CD4-positive, alpha-beta T cell (primary cell): ENCODE data around the gene GLP2R. TPM values are rescaled to one million over a fixed set of nuclear protein-coding genes. Genes with fewer than 3 reads are reported as not detected.

Experiments used
- ATAC-seq: fragments of 200-7000 bp; cut with Tn5 transposase; one replicate; pipeline ENCODE4 v1.10.0; 2022; ENCODE audit warnings: mild to moderate bottlenecking; ENCODE audit not compliant: poor library complexity
- CTCF ChIA-PET: fragments of 350-600 bp; sonication (Branson Sonifier 250); formaldehyde crosslinking; loops from one replicate; lab custom pipeline; 2021; ENCODE audit warnings: antibody characterized with exemption, inconsistent platforms; lab: Charles Lee
- POLR2A ChIA-PET: fragments of 350-600 bp; sonication (Branson Sonifier 250); formaldehyde crosslinking; loops from one replicate; lab custom pipeline; 2021; ENCODE audit warnings: antibody characterized with exemption, inconsistent platforms; lab: Charles Lee
- DNase-seq, 14 experiments: peaks; one replicate each; pipeline ENCODE4 v3.0.0-alpha.2; 2013 to 2020; ENCODE audit warnings: mixed read lengths in 2 of 14
- H3K27ac ChIP-seq, 2 donors: one replicate each; pipeline versions ENCODE4 v1.5.1 to v1.7.0; 2013; ENCODE audit warnings: low read length in 2 of 2, low read depth in 1 of 2, mild to moderate bottlenecking in 1 of 2
- H3K27me3 ChIP-seq, 2 experiments: 1 replicate in 1 of 2; 2 replicates in 1 of 2; pipeline versions ENCODE4 v1.6.1 to v1.7.0; 2013; ENCODE audit warnings: low read length in 2 of 2, control low read depth in 1 of 2, mild to moderate bottlenecking in 1 of 2, moderate library complexity in 1 of 2; ENCODE audit not compliant: insufficient read depth in 2 of 2, control insufficient read depth in 1 of 2
- H3K36me3 ChIP-seq: one replicate; pipeline ENCODE4 v1.6.1; 2013; ENCODE audit warnings: low read length, control low read depth; ENCODE audit not compliant: insufficient read depth
- H3K4me1 ChIP-seq: one replicate; pipeline ENCODE4 v1.6.1; 2013; ENCODE audit warnings: low read length, control low read depth; ENCODE audit not compliant: insufficient read depth
- H3K4me3 ChIP-seq: one replicate; pipeline ENCODE4 v1.5.1; 2013; ENCODE audit warnings: mild to moderate bottlenecking, low read length, moderate library complexity
- H3K9me3 ChIP-seq, 2 experiments: 1 replicate in 1 of 2; 2 replicates in 1 of 2; pipeline versions ENCODE4 v1.6.1 to v1.7.0; 2013; ENCODE audit warnings: low read length in 2 of 2, mild to moderate bottlenecking in 2 of 2, control low read depth in 1 of 2, moderate library complexity in 1 of 2; ENCODE audit not compliant: control insufficient read depth in 1 of 2, insufficient read depth in 1 of 2
- H3K27ac Mint-ChIP-seq: one replicate; pipeline ENCODE4 v1.8.0; 2020; ENCODE audit warnings: mixed read lengths
- H3K27me3 Mint-ChIP-seq: one replicate; pipeline ENCODE4 v1.8.0; 2021; ENCODE audit warnings: mixed read lengths
- H3K36me3 Mint-ChIP-seq: one replicate; pipeline ENCODE4 v1.8.0; 2021; ENCODE audit warnings: low read depth, mixed read lengths
- H3K4me1 Mint-ChIP-seq: one replicate; pipeline ENCODE4 v1.8.0; 2021; ENCODE audit warnings: low read depth, mixed read lengths
- H3K4me3 Mint-ChIP-seq: one replicate; pipeline ENCODE4 v1.8.0; 2020; ENCODE audit warnings: mild to moderate bottlenecking, mixed read lengths
- H3K9me3 Mint-ChIP-seq: one replicate; pipeline ENCODE4 v1.8.0; 2020; ENCODE audit warnings: mixed read lengths
- intact Hi-C, 2 experiments: fragments of 100-400 bp; cut with DNase I in 1 of 2; cut with micrococcal nuclease in 1 of 2; formaldehyde crosslinking; loops; one replicate each; pipeline versions ENCODE4 v1.15.1 to v1.9.0; 2023 to 2025; cut with DNase I, micrococcal nuclease
- total RNA-seq, 174 experiments: library from RNA in 2 of 174; stranded (reverse) in 2 of 174; gene quantifications; one replicate each; pipeline ENCODE4 v1.2.3 and lab custom pipeline; 2021 to 2026
- TF ChIP-seq, protein P1 (sequence below): fragments of 200-600 bp; IDR thresholded peaks from one replicate; pipeline ENCODE4 v1.8.0; 2022; ENCODE audit warnings: antibody characterized with exemption, mild to moderate bottlenecking

Gene GLP2R
- total RNA-seq, 2 experiments from 2014 or later: not detected

DNA sequence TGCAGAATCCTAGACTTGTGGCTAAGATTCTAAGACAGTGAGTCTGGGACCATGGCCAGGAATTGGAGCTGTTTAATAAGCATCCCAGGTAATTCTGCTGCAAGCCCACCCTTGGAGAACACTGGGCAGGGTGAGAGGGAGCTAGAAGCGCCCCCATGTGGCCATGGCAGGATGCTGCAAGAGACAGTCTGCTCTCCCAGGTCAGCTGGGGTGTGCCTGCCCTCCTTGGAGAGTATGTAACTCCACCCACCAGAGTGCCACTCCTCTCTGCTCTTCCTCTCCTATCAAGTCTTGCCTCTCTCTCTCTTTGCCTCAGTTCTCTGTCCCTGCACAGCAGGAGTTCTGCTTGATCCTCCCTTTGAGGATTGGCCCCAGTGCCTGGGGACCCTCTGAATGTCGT is 64.4 kb downstream of the GLP2R start:
- H3K4me3 Mint-ChIP-seq: no peak overlapping the region
- no peaks in the 10 kb centered on the region for H3K4me1 Mint-ChIP-seq
- ATAC-seq (no peak), DNase-seq (no peak)
- no peaks in the 10 kb centered on the region for H3K4me1 ChIP-seq
- H3K27me3 Mint-ChIP-seq: peaks cover 15% of the 10 kb centered on the region
- H3K27ac Mint-ChIP-seq: no peak overlapping the region
- intact Hi-C loops: no loop called here
- H3K27ac ChIP-seq: no peak overlapping the region
- ChIA-PET POLR2A (no interaction called here), CTCF (no interaction called here)
- H3K9me3 Mint-ChIP-seq: no peaks in the 10 kb centered on the region
- H3K36me3 Mint-ChIP-seq: no peaks in the 10 kb centered on the region
- H3K4me3 ChIP-seq: no peak overlapping the region
- no peaks in the 10 kb centered on the region for H3K36me3 ChIP-seq
- H3K27me3 ChIP-seq: no peaks in the 10 kb centered on the region
- peaks cover 0 to 8% of the 10 kb centered on the region in 2 experiments for H3K9me3 ChIP-seq
- TF ChIP-seq, protein P1, sequence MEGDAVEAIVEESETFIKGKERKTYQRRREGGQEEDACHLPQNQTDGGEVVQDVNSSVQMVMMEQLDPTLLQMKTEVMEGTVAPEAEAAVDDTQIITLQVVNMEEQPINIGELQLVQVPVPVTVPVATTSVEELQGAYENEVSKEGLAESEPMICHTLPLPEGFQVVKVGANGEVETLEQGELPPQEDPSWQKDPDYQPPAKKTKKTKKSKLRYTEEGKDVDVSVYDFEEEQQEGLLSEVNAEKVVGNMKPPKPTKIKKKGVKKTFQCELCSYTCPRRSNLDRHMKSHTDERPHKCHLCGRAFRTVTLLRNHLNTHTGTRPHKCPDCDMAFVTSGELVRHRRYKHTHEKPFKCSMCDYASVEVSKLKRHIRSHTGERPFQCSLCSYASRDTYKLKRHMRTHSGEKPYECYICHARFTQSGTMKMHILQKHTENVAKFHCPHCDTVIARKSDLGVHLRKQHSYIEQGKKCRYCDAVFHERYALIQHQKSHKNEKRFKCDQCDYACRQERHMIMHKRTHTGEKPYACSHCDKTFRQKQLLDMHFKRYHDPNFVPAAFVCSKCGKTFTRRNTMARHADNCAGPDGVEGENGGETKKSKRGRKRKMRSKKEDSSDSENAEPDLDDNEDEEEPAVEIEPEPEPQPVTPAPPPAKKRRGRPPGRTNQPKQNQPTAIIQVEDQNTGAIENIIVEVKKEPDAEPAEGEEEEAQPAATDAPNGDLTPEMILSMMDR: no peak

DNA sequence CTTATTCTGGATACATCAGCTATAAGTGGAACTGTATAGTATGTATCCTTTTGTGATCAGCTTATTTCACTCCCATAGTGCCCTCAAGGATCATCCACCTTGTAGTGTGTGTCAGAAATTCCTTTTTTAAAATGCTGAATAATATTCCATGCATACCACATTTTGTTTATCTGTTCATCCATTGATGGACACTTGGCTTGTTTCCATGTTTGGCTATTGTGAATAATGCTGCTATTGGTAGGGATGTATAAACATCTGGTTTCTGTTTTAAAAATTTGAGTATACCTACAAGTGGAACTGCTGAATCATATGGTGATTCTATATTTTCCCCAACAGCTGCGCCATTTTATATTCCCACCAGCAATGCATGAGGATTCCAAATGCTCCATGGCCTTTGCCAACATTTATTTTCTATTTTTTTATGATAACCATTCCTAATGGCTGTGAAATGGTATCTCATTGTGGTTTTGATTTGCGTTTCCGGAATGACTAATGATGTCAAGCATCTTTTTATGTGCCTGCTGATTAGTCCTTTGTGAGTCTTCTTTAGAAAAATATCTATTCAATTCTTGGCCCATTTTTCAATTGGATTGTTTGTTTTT is 67.8 kb downstream of the GLP2R start:
- peaks cover 27% of the 10 kb centered on the region for H3K27me3 Mint-ChIP-seq
- intact Hi-C loops: no loop called here
- ATAC-seq: no peak
- ChIA-PET POLR2A (no interaction called here), CTCF (no interaction called here)
- TF ChIP-seq, protein P1: no peak
- Histone ChIP-seq H3K27ac (no peak overlapping the region), H3K9me3 (peaks cover 0 to 8% of the 10 kb centered on the region in 2 experiments), H3K4me3 (no peak overlapping the region), H3K4me1 (no peaks in the 10 kb centered on the region), H3K27me3 (no peaks in the 10 kb centered on the region), H3K36me3 (no peaks in the 10 kb centered on the region)
- no peaks in the 10 kb centered on the region for H3K36me3 Mint-ChIP-seq
- H3K4me1 Mint-ChIP-seq: no peaks in the 10 kb centered on the region
- no peak for DNase-seq
- no peak overlapping the region for H3K27ac Mint-ChIP-seq
- H3K9me3 Mint-ChIP-seq: no peaks in the 10 kb centered on the region
- no peak overlapping the region for H3K4me3 Mint-ChIP-seq

DNA sequence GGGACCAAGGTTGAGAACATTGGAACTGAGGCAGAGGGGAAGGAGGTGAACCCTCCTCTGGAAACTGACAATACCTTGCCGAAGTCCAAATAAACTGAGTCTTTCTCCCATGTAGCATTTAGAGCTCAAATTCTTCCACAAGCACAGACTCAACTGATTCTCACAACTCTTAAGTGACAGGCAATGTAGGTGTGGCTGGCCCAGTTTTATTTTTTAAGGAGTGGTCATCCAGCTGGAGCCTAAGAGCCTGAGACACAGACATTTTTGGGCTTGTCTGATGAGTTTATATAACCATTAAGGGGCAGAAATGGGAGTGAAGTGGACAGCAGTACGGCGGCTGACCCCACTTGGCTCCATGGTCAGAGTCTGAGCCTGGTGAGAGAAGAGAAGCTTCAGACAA is 68.5 kb downstream of the GLP2R start:
- Histone ChIP-seq H3K4me3 (no peak overlapping the region), H3K4me1 (no peaks in the 10 kb centered on the region), H3K27me3 (no peaks in the 10 kb centered on the region), H3K27ac (no peak overlapping the region), H3K36me3 (no peaks in the 10 kb centered on the region), H3K9me3 (peaks cover 0 to 7% of the 10 kb centered on the region in 2 experiments)
- TF ChIP-seq, protein P1: no peak
- ChIA-PET CTCF (no interaction called here), POLR2A (no interaction called here)
- Mint-ChIP-seq H3K27me3 (peaks cover 27% of the 10 kb centered on the region), H3K36me3 (no peaks in the 10 kb centered on the region), H3K9me3 (no peaks in the 10 kb centered on the region), H3K4me1 (no peaks in the 10 kb centered on the region), H3K4me3 (no peak overlapping the region), H3K27ac (no peak overlapping the region)
- DNase-seq (no peak), ATAC-seq (no peak)
- intact Hi-C loops: no loop called here
